ENCODE data around the gene IRGC. TPM values are rescaled to one million over a fixed set of nuclear protein-coding genes. Genes with fewer than 3 reads are reported as not detected.

The IRGC gene
- total and polyA plus RNA-seq, 2 of the 13 experiments (the other 11 are each of a cell fraction or from before 2014, with no cell fraction given): not detected

GRCh38 chr19:43695985-43696704, 19.7 kb upstream of the IRGC start:
- Histone ChIP-seq H4K20me1 (ENCODE audit: insufficient read depth, low read length) (no peaks in the 10 kb centered on the region), H3K36me3 (replicated peaks in 1 of 2; ENCODE audit: control insufficient read depth in 1 of 2, insufficient read depth in 2 of 2, low read length in 2 of 2) (no peaks in the 10 kb centered on the region), H3K4me3 (replicated peaks in 1 of 3; ENCODE audit: insufficient read depth in 1 of 3, low read depth in 2 of 3, low read length in 3 of 3) (no peak overlapping the region), H3K4me2 (ENCODE audit: low read depth, low read length) (no peak overlapping the region), H3K27me3 (ENCODE audit: control insufficient read depth in 1 of 2, insufficient read depth in 2 of 2, low read length in 2 of 2) (peaks cover 0 to 1% of the 10 kb centered on the region in 2 experiments; a peak in 1 of 5 replicates), H3K4me1 (ENCODE audit: insufficient read depth, low read length) (peaks cover 3% of the 10 kb centered on the region; the same call in 1 of the 2 replicates), H2AFZ (ENCODE audit: low read length) (no peak overlapping the region), H3K9ac (ENCODE audit: insufficient read depth, low read depth, low read length) (no peak overlapping the region), H3K27ac (ENCODE audit: extremely low read length, insufficient read depth, low read length) (no peak overlapping the region), H3K79me2 (ENCODE audit: insufficient read depth, low read length) (no peaks in the 10 kb centered on the region), H3K9me3 (ENCODE audit: low read length) (peaks cover 14% of the 10 kb centered on the region)
- CTCF ChIA-PET (ENCODE audit: low intra/inter-chr PET ratio, low total read pairs): no interaction called here
- DNase-seq (ENCODE audit: low spot score) (no peak), ATAC-seq (no peak), FAIRE-seq (no peak)
- intact Hi-C loops (cut with micrococcal nuclease; ENCODE audit: unreplicated experiment): no loop called here
- POLR2A ChIA-PET: no interaction called here
- 40% methylated on average over 4 of the region's 6 CpGs for WGBS (ENCODE audit: low lambda C conversion rate)
- BruUV-seq (replicated peaks): no TSS peak
- peak; percentile 52 for TF ChIP-seq ATF7 (IDR thresholded peaks at IDR 0.05)
- no peak for TF ChIP-seq ATF7 (CRISPR knock-in tag; IDR thresholded peaks at IDR 0.05)
- peak; percentile 61 for TF ChIP-seq CREB1 (IDR thresholded peaks at IDR 0.05)
- TF ChIP-seq CREB1 (CRISPR knock-in tag; IDR thresholded peaks at IDR 0.05): no peak
- TF ChIP-seq THAP11 (CRISPR knock-in tag; IDR thresholded peaks at IDR 0.05): no peak
- peak; percentile 99 for TF ChIP-seq ZNF331 (CRISPR knock-in tag; IDR thresholded peaks at IDR 0.05)
- no peak for TF ChIP-seq NKX3-1 (CRISPR knock-in tag; IDR thresholded peaks at IDR 0.05)
- peak; percentile 51; the same call in 1 of the 2 replicates for TF ChIP-seq CEBPB (IDR thresholded peaks at IDR 0.05; ENCODE audit: borderline replicate concordance, low read depth, low read length)
- no peak for TF ChIP-seq PRMT3 (CRISPR knock-in tag; IDR thresholded peaks at IDR 0.05; ENCODE audit: borderline replicate concordance, low read depth)
- TF ChIP-seq RFXANK (CRISPR knock-in tag; IDR thresholded peaks at IDR 0.05): no peak
- in situ Hi-C loops (cut with HindIII; ENCODE audit: extremely low pct_ligation_motif_present, low pct_unique_long_range_greater_than_20kb): no loop called here

GRCh38 chr19:43697295-43697694, 18.6 kb upstream of the IRGC start:
- BruUV-seq (replicated peaks): no TSS peak
- POLR2A ChIA-PET: no interaction called here
- Histone ChIP-seq H3K4me3 (replicated peaks in 1 of 3; ENCODE audit: insufficient read depth in 1 of 3, low read depth in 2 of 3, low read length in 3 of 3) (no peak overlapping the region), H3K9me3 (ENCODE audit: low read length) (peaks cover 7% of the 10 kb centered on the region), H3K9ac (ENCODE audit: insufficient read depth, low read depth, low read length) (no peak overlapping the region), H3K4me2 (ENCODE audit: low read depth, low read length) (no peak overlapping the region), H3K4me1 (ENCODE audit: insufficient read depth, low read length) (peaks cover 8% of the 10 kb centered on the region; the same call in 1 of the 2 replicates), H2AFZ (ENCODE audit: low read length) (no peak overlapping the region), H3K27me3 (ENCODE audit: control insufficient read depth in 1 of 2, insufficient read depth in 2 of 2, low read length in 2 of 2) (peaks cover 0 to 1% of the 10 kb centered on the region in 2 experiments; a peak in 1 of 5 replicates), H4K20me1 (ENCODE audit: insufficient read depth, low read length) (no peaks in the 10 kb centered on the region), H3K36me3 (replicated peaks in 1 of 2; ENCODE audit: control insufficient read depth in 1 of 2, insufficient read depth in 2 of 2, low read length in 2 of 2) (no peaks in the 10 kb centered on the region), H3K27ac (ENCODE audit: extremely low read length, insufficient read depth, low read length) (no peak overlapping the region), H3K79me2 (ENCODE audit: insufficient read depth, low read length) (no peaks in the 10 kb centered on the region)
- DNase-seq (ENCODE audit: low spot score): no peak
- no peak for FAIRE-seq
- in situ Hi-C loops (cut with HindIII; ENCODE audit: extremely low pct_ligation_motif_present, low pct_unique_long_range_greater_than_20kb): no loop called here
- intact Hi-C loops (cut with micrococcal nuclease; ENCODE audit: unreplicated experiment): no loop called here
- CTCF ChIA-PET (ENCODE audit: low intra/inter-chr PET ratio, low total read pairs): no interaction called here
- TF ChIP-seq PHF20 (CRISPR knock-in tag; IDR thresholded peaks at IDR 0.05): no peak
- no peak for TF ChIP-seq ZNF343 (CRISPR knock-in tag; IDR thresholded peaks at IDR 0.05)
- TF ChIP-seq PHB2 (IDR thresholded peaks at IDR 0.05; ENCODE audit: partially characterized antibody): no peak
- no peak for TF ChIP-seq ZFP37 (CRISPR knock-in tag; IDR thresholded peaks at IDR 0.05; ENCODE audit: borderline replicate concordance)
- no peak for TF ChIP-seq ZNF850 (CRISPR knock-in tag; conservative IDR thresholded peaks at IDR 0.05)
- ATAC-seq: no peak
- 25% methylated on average over 3 of the region's 5 CpGs for WGBS (ENCODE audit: low lambda C conversion rate)

Measured in HepG2 (cell line).